GM21423 (cell line): ENCODE measurements around the gene UQCR10.

Experiments used
- ATAC-seq: cut with Tn5 transposase; IDR thresholded peaks from one replicate; pipeline ENCODE4 v1.9.1; 2021; ENCODE audit warnings: mild to moderate bottlenecking, moderate library complexity; ENCODE audit not compliant: unreplicated experiment

UQCR10 gene

DNA sequence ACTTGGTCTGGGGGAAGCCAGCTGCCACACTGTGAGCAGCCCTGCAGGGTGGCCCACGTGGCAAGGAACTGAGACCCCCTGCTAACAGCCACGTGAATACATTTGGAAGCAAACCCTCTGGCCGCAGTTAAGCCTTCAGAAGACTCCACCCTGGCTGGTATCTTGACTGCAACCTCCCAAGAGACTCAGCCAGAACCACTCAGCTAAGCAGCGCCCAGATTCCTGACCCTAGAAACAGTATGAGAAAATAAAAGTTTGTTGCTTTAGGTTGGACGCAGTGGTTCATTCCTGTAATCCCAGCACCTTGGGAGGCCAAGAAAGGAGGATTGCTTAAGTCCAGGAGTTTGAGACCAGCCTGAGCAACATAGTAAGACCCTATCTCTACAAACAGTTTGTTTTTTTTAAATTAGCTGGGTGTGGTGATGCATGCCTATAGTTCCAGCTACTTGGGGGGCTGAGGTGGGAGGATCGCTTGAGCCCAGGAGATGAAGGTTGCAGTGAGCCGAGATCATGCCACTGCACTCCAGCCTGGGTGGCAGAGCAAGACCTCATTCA, 9.0 kb upstream of the UQCR10 start:
- ATAC-seq = no peak

DNA sequence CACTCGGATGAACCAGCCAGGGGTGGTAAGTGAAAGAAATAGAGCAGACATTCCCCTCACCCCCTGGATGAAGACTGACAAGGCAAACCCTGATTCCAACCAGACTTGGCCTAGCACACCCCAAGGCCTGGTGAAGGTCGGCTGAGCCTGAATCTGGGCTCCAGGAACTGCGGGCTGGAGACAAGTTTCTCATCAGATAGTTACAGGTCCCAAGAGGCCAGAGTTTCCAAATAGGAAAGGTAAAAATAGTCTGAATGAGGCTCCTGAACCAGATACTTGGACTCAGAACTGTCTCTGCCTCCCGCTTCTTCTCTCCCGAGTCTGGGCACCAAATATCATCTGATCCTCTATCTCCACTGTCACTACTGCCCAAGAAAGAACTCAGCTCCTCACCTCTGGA, 8.2 kb upstream of the UQCR10 start:
- no peak for ATAC-seq

DNA sequence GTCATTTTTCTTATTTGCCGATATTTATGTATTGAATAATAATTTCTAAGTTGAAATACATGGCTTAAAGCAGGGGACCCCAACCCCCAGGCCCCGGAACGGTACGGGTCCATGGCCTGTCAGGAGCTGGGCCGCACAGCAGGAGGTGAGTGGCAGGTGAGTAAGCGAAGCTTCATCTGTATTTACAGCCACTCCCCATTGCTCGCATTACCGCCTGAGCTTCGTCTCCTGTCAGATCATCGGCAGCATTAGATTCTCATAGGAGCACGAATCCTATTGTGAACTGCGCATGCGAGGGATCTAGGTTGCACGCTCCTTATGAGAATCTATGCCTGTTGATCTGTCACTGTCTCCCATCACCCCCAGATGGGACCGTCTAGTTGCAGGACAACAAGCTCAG, 4.9 kb upstream of the UQCR10 start:
- no peak for ATAC-seq

DNA sequence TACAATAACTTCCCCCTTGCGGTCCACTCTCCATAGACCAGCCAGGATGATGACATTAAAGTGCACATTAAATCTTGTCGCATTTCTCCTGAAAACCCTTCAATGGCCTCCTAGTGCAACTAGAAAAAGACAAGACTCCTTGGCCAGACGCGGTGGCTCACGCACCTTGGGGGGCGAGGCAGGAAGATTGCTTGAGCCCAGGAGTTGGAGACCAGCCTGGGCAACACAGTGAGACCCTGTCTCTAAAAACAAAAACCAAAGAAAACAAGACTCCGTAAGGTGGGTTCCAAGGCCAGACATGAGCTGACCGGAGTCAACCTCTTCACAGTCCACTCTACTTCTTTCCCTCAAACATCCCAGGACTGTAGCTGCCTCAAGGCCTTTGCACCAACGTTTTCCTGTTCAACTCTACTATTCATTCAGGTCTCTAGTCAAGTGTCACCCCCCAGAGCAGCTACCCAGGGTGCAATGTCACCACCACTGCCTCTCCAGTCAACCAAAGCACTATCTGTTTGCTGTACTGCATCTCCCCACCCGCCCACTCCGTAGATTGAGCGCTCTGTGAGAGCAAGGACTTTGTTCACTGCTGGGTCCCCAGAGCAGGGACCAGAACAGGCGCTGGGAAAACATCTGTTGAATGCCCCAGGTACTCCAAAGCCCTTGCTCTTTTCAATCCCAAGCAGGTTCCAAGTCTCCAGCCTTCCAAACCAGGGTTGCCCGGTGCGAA, 1.1 kb upstream of the UQCR10 start:
- peak; percentile 25 for ATAC-seq

DNA sequence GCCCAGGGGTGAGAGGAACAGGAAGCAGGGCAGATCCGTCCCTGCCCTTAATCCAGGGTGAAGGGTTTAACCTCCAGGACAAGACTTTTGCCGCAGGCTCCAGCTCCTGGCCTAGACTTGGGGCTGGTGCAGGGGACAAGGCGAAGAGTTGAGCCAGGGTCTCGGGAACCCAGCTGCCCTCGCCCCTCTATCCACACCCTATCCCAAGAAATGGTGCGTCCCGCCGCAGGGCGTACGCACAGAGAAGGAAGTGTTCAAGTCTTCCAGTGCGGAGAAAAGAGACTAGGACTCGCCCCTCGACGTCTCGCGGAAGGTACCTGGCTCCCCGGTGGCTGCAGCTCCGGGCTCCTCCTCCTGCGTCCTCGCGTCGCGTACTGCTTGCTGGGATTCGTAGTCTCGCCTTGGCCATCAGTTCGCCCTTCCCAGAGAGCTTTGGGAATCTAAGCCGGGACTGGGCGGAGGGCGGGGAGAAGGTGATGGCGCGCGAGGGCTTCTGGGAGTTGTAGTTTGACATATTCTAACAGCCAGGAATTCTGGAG, 468 bp upstream of the UQCR10 start, which contains the start of gene ZMAT5:
Gene ZMAT5 (minus strand): TSS at position 376 of the 539 bp plus-strand sequence. CDS start 18,463 bp downstream, outside the sequence.
- peak; percentile 81 for ATAC-seq

DNA sequence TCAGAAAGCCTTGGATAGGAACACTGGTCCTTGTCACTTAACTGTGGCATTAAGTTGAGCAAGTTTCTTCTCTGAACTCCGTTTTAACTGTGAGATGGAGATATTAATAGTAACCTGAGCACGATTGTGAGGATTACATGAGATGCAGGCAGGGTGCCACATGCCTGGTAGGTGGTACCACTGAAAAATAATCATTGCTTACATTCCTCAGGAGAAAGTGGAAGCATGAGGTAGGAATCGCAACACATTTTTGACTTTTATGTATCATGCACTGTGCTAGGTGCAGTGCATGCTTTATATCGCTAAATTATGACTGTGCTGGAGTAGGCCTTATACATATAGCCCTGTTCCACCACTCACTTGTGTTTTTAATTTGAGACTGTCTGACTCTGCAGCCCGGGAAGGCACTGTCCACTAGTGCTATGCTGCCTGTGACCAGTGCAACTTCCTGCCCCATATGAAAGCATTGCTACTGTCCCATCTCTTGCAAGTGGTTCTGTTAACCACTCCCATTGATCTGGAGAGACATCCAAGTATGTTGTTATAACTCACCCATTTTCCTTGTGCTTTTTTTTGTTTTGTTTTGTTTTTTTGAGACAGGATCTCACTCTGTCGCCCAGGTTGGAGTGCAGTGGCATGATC, 1.0 kb downstream of the UQCR10 start:
- ATAC-seq = no peak

DNA sequence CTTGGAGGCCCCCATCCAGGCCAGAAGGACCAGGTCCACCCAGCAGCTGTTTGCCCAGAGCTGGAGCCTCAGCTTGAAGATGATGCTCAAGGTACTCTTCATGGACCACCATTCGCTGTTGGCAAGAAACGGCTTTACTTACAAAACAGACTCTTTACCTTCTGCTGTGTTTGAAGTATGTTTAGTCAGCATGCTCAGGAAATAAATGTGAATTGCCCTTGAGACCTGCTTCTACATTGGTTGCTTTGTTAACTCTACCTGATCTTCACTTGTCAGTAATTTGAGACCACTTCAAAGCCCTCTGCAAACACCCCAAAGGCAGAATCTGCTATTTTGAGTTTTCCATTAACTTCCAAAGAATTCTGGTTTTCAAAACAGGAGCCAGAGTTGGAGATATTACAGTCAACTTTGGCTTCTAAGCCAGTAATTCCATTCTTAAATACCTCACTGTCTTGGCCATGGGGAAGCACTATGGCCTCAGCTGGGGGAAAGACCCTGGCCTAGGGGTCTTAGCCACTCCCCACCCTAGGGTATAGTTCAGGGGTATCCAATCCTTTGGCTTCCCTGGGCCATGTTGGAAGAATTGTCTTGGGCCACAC, 2.7 kb downstream of the UQCR10 start:
- ATAC-seq = no peak

DNA sequence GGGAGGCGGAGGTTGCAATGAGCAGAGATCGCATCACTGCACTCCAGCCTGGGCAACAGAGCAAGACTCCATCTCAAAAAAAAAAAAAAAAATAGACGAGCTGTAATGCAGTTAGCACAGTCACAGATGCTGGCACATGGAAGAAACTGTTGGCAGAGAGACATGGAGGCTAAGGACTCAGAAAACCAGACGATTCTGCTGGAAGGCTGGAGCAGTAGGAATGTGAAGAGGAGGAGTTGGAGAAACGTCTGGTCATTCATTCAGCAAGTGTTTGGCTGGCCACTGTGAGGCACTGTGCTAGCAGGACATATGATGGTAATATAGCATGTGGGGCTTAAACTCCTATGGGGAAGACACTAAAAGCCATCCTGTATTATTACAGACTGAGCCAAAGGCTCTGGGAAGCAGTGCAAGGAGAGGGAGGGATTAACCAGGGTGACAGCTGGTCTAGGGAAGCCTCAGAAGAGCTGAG, 5.0 kb downstream of the UQCR10 start:
- ATAC-seq = no peak

DNA sequence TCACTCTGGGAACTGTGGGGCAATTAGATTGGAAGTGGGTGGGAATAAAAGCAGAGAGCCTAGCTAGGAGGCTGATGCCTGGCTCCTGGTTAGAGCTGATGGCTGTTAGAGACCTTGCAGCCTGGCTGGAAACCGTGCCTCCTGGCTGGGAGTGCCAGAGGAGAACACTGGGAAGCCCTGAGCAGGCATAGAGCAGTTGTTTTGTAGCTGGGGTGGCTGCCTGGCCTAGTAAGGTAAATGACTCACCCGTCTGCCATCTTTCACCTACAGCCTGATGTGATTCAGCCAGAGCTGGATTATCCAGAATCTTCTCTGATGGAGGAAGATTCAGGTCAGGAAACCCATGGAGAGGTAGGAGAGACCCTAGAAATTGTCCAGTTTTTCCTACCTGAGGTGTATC, 6.1 kb downstream of the UQCR10 start:
- no peak for ATAC-seq

DNA sequence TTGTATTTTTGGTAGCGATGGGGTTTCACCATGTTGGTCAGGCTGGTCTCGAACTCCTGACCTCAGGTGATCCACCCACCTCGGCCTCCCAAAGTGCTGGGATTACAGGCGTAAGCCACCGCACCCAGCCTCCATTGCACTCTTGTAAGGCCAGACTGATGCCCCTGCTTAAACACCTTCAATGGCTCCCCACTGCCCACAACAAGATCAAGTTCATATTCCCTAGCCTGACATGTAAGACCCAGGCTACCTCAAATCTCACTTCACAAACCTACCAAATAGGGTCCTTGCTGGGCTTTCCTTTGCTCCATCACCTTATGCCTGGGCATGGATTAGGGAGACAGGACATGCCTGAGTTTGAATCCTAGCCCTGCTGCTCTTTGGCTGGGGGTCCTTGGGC, 13.1 kb downstream of the UQCR10 start:
- no peak for ATAC-seq

DNA sequence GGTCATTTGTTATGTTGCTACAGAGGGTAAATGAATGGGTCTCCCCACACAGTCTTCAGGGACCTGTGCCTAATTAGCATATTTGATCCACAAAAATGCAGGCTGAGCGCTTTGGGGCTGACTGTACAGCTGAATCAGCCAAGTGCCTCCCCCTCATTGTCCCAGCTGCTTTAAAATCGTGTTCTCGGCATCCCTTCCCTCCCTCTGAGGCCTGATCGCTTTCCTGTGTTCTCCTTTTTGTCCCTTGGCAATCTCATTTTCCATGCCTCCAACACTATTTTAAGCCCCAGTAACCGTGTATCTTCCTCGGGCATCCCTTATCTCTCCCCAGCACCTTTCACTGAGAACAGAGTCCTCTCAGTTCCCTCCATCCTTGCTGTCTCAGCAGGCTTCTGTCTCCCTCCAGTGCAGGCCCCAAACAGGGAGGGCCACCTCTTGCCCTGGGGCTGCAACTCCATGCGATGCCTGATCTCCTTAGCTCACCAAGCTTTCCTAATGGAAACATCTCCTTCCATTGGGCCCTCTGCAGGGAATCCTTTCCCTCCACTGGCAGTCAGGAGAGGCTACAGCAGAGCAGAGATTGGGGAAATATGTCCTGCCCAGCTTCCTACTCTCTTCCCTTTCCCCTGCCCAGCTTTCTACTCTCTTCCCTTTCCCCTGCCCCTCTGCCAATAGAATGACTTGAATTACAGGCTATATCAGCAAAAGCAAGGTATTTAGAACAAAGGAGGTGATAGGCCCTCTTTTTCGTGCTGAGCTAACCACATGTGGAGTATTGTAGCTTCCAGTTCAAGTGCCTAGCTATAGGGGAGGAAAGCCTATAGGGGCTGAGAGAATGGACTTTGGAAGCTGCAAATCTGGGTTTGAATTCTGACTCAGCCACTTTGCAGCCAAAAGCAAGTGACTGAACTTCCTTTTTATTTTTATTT, 13.8 kb downstream of the UQCR10 start:
- no peak for ATAC-seq

DNA sequence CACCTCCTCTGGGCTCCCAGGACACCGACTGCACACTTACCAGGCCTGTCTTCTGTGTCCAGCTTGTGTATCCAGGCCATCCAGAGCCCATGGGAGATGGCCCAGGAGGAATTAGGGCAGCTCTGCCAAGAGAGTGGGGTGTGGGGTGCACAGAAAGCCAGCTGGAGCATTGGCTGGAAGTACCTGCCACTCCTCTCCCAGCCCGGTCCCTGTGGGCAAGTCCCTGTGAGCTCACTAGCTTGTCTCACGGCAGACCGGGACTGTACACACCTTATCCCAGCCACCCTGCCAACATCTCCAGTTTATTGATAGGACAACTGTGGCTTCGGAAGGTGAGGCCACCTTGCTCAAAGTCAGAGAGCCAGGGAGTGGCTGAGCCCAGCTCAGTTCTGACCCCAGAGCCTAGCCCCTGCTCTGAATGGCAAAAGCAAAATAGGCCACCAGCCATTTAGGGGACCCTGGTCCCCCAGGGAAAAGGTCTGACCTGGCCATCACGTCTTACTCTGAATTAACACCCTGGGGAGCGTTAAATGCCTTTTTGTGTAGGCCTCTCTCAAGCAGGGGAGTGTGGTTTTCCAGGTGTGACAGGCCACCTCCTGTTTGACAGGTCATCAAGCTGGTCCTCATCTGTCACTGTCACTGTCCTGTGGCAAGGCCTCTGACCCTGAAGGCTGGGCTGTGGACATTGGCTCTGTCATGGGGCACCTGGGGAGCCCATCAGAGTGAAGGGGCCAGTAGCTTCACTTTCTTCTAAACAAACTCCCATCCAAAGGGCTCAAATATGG, 15.1 kb downstream of the UQCR10 start:
- no peak for ATAC-seq

DNA sequence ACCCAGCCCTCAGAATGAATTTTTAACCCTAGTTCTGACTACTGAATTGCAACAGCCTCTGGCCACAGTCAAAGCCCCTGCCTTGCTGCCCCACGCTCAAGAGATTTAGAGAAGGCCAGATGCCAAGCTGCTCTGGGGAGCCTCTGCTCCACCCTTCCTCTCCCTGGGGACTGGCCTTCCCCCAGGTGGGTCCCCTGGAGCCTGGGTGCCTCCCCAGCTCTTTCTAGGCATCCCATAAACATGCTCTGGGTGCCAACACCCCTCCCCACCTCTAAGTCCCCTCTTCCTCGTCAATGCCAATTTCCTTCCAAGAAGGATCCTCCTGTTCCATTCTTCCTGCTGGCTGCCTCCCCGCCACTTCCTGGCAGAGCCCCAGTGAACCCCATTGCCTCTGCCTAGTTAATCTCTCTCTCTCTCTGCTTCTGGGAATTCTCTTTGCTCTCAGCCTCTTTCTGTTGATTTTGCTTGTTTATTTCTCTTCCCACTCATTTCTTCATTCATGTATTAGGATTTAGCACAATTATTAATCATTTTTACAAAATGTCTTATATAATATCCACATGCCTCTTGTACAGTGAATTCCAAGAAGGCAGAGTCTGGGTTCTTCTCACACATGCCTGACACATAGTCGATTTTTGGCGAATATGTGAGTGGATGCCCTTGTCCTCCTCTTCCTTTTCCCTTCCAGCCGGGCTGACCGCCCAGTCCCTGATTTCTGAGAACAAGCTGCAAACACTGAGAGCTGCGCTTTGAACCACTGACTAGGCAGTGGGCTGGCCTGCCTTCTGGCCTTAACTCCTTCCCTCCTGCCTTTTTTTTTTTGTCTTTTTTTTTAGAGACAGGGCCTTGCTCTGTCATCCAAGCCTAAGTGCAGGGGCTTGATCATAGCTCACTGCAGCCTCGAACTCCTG, 17.5 kb downstream of the UQCR10 start:
- ATAC-seq = no peak

DNA sequence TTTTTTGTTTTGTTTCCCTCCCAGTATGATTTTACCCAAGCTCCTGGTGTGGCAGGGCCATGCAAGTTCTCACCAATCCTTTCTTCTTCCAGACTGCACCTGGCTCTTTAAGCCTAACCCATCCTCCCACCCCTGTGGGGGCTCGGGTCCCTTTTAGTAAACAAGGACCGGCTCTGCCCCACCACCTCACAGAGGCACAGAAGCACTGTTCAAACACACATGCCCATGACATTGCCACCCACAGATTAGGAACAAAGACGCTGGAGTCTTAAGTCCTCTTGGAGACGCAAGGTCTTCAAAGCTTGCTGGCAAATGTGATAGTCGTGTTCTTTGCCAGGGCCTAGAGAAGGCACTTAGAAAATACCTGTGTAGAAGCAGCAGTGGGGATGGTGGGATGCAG, 18.9 kb downstream of the UQCR10 start:
- ATAC-seq = no peak

DNA sequence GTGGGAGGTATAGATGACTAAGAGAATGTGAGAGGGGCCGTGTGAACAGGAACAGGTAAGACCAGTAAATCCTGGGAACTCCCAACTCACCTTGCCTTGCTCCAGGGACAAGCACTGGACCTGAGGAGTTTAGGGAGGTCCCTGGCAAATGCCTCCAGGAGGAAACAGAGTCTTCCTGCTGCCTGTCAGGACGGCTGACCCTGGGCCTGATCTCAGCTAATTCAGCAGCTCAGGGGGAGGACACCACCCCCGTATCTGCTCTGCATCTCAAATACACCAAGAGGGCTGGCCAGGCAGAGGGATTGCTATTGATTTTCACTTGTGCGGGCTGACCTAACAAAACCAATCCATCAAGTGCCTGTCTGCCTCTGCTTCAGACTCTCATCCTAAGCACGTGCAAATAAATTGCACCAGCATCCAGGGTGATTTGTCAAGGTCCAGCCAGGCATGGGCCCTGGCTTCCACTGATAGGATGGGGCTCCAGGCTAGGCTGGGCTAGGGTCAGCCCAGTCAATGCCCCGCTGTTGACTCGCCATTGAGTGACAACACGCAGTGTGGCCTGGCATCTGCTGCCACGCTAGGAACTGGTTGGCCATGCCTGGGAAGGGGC, 20.3 kb downstream of the UQCR10 start:
- ATAC-seq = no peak

DNA sequence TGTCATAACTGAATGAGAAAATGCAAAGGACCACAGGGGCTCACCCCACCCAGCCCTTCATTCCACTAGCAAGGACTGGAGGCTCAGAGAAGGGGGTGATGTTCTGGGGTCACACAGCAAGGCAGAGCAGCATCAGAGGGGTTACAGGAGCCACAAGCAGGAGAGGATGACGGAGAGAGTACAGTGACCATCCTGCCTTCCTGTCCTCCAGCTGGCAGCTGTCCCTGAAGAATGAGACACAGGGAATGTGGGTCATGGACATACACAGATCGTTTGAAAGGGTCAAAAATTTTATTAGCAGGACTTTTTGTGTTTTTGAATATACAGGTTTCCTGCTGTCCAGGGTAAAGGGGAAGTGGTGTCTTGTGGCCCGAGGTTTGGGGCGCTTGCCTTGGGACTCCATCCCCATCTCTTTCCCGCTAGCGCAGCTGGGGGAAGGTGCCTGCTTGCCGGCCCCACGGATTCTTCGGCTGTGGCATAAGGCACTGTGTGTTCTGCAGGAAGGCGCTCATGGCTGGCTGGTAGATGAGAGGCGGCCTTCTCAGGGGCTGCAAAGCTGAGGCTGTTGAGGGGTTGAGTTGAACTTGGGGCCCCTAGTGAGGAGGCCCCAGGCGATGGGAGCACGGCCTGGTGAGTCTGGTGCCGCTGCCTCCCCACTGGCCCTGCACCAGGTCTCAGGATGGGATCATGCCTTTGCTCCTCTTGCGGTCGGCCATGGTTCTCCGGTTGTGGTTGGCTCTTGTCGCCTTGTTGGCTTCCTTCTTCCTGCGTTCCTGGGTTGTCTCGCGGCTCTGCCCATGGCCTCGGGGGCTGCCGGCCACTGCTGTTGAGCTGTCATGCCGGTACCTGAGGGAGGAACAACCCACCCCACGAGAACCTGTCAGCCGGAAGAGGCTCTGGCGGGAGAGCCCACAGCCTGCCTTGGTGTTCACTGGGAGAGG, 21.4 kb downstream of the UQCR10 start:
- ATAC-seq = no peak

DNA sequence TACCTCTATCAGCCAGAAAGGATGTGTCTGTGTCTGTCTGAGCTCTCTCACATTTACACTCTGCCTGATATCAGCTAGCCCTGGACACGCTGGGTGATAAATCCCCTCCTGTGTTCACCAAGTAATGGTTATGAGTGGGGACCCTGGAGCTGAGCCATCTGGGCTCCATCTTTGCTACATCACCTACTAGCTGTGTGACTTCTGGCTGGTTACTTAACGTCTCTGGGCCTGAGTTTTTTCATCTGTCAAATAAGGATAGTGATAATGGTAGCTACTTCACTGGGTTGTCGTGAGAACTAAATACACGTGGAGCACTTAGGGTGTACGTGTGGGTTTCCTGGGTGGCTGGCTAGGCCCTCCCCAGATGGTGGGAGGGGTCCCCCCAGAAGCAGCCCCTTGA, 22.9 kb downstream of the UQCR10 start:
- no peak for ATAC-seq
